OCI-LY1 (cell line): ENCODE measurements around the gene CERS6.

ENCODE experiments used
- EZH2 ChIP-seq: fragments of 200-600 bp; sonication (generic), shearing (Covaris generic); IDR thresholded peaks from 2 replicates; pipeline ENCODE4 v1.8.0; 2017; ENCODE audit warnings: borderline replicate concordance, mixed run types, mild to moderate bottlenecking, antibody characterized with exemption, low read length, moderate library complexity, mixed read lengths
- TF ChIP-seq, protein P1 (sequence below): fragments of 200-600 bp; sonication (generic), shearing (Covaris generic); IDR thresholded peaks from 2 replicates; pipeline ENCODE4 v1.5.1; 2017; ENCODE audit warnings: mild to moderate bottlenecking, antibody characterized with exemption, low read length, moderate library complexity, mixed read lengths

DNA sequence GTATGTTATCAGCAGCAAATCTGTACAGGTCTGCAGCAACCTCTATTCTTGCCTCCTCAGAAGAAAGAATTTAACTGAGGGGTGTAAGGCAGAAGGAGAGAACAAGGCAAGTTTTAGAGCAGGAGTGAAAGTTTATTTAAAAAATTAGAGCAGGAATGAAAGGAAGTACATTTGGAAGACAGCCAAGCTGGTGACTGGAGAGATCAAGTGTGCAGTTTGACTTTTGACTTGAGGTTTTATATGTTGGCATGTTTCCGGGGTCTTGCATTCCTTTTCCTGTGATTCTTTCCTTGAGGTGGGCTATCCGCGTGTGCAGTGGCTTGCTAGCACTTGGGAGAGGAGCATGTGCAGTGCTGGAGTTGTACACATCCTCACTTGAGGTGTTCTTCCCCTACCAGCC, 16.5 kb upstream of the CERS6 start:
- no peak for TF ChIP-seq EZH2
- TF ChIP-seq, protein P1, sequence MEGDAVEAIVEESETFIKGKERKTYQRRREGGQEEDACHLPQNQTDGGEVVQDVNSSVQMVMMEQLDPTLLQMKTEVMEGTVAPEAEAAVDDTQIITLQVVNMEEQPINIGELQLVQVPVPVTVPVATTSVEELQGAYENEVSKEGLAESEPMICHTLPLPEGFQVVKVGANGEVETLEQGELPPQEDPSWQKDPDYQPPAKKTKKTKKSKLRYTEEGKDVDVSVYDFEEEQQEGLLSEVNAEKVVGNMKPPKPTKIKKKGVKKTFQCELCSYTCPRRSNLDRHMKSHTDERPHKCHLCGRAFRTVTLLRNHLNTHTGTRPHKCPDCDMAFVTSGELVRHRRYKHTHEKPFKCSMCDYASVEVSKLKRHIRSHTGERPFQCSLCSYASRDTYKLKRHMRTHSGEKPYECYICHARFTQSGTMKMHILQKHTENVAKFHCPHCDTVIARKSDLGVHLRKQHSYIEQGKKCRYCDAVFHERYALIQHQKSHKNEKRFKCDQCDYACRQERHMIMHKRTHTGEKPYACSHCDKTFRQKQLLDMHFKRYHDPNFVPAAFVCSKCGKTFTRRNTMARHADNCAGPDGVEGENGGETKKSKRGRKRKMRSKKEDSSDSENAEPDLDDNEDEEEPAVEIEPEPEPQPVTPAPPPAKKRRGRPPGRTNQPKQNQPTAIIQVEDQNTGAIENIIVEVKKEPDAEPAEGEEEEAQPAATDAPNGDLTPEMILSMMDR, result no peak
